ENCODE measurements around the gene TET2. TPM values are rescaled to one million over a fixed set of nuclear protein-coding genes. Genes with fewer than 3 reads are reported as not detected.

Gene TET2
- total RNA-seq, 6 experiments from 2014 or later, result 5.8 to 8.8 (median 7.0) TPM

DNA sequence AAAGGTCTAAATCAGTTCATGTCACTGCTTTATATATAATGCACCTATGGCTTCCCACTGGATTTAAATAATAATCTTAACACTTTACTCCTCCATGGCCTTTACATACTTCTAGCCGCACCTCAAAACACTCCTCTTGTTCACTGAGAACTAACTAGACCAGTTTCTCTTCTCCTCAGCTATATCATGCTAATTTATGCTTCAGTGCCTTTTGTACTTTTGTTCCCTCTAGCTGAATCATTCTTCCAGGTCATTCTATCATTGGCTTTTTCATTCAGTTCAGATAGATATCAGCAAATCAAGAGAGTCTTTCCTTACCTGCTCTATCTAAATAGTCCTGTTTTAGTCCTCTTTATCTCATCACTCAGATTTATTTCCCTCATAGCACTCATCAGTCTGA is 64.2 kb downstream of the TET2 start:
- WGBS (ENCODE audit: insufficient coverage, low coverage, low lambda C conversion rate, missing lambda C conversion rate), result 93% methylated on average over 1 of the region's 1 CpG
- ATAC-seq, result no peak

DNA sequence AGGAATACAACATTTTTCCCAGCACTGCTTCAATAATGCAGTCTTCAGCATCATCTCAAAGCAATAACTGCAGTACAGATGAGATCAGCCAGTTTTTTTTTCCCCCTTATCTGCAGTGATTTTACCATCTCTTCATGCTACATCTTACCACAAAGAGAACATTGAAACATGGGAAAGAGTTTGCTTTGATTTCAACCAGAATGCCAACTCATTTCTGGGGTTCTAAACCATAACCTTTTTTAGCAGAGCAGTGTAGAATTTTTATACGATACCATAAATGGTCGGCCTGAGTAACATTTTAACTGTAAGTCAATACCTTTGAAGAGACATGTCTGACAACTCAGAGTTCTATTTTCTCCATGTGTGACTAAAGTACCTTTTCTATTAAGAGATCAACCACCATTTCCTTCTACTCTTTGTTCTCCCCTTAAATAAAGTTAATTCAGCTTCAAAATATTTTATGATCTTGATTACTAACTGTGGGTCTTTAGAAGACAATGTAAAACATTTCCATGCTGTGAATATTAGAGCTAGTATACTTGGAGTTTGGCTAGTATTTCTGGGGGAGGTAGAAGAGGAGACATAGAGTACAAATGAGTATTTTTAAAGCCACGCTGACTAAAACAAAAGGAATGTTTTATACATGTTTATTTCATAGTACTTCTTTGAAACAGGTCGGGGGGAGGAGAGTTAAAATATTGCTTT is 69.1 kb downstream of the TET2 start:
- Histone ChIP-seq H3K27ac (no peak overlapping the region), H3K27me3 (no peaks in the 10 kb centered on the region), H3K9me3 (no peaks in the 10 kb centered on the region), H3K4me1 (no peaks in the 10 kb centered on the region), H3K4me3 (no peak overlapping the region), H3K36me3 (no peaks in the 10 kb centered on the region)
- no peak for TF ChIP-seq POLR2A (IDR thresholded peaks at IDR 0.05)
- no peak for TF ChIP-seq CTCF (IDR thresholded peaks at IDR 0.05)
- intact Hi-C loops (cut with DNase I), result no loop called here
- no peak for DNase-seq
- 60% methylated on average over 4 of the region's 4 CpGs for WGBS (ENCODE audit: insufficient coverage, low coverage, low lambda C conversion rate, missing lambda C conversion rate)
- ATAC-seq, result no peak

More for the DNA sequence above, 64.2 kb downstream of the TET2 start:
- intact Hi-C loops (cut with DNase I), result no loop called here
- H3K9me3 ChIP-seq, result no peaks in the 10 kb centered on the region
- H3K4me3 ChIP-seq, result no peak overlapping the region
- no peaks in the 10 kb centered on the region for H3K4me1 ChIP-seq
- no peaks in the 10 kb centered on the region for H3K27me3 ChIP-seq
- no peak for DNase-seq
- H3K27ac ChIP-seq, result no peak overlapping the region
- H3K36me3 ChIP-seq, result no peaks in the 10 kb centered on the region
- TF ChIP-seq CTCF (IDR thresholded peaks at IDR 0.05) (no peak), POLR2A (IDR thresholded peaks at IDR 0.05) (no peak)

DNA sequence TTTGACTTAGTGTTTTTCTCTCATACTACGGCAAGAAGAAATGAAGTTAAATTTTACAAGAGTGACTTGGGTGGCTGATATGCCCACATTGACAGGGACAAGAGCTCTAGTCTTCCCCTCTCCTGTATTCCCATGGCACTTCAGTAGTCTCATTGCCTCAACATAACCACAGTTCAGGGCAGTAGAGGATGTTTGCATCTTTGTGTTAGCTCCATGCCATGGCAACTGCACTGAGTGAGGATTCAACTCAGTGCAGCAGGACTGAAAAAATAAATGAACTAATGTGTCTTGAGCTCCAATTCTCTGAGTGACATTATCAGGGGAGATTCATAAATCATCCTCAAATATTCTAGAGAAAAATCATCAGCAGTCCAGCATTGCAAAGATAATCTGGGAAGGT is 78.8 kb downstream of the TET2 start:
- Histone ChIP-seq H3K9me3 (no peaks in the 10 kb centered on the region), H3K4me1 (no peaks in the 10 kb centered on the region), H3K4me3 (no peak overlapping the region), H3K27ac (no peak overlapping the region), H3K36me3 (no peaks in the 10 kb centered on the region), H3K27me3 (no peaks in the 10 kb centered on the region)
- DNase-seq (no peak), ATAC-seq (no peak)
- WGBS (ENCODE audit: insufficient coverage, low coverage, low lambda C conversion rate, missing lambda C conversion rate), result 100% methylated on average over 1 of the region's 1 CpG
- intact Hi-C loops (cut with DNase I), result no loop called here
- TF ChIP-seq CTCF (IDR thresholded peaks at IDR 0.05) (no peak), POLR2A (IDR thresholded peaks at IDR 0.05) (no peak)

GRCh38 chr4:105227054-105227453 is 80.4 kb downstream of the TET2 start:
- TF ChIP-seq POLR2A (IDR thresholded peaks at IDR 0.05) (no peak), CTCF (IDR thresholded peaks at IDR 0.05) (no peak)
- no peak overlapping the region for H3K4me3 ChIP-seq
- H3K4me1 ChIP-seq, result peaks cover 0 to 5% (median 0%) of the 10 kb centered on the region in 4 donors
- DNase-seq (no peak), ATAC-seq (no peak)
- no peak overlapping the region for H3K27ac ChIP-seq
- no peaks in the 10 kb centered on the region for H3K9me3 ChIP-seq
- H3K36me3 ChIP-seq, result no peaks in the 10 kb centered on the region
- intact Hi-C loops (cut with DNase I), result no loop called here
- WGBS (ENCODE audit: insufficient coverage, low coverage, low lambda C conversion rate, missing lambda C conversion rate), result 93% methylated on average over 1 of the region's 1 CpG
- H3K27me3 ChIP-seq, result no peaks in the 10 kb centered on the region

Measured in right lobe of liver (tissue), 6 donors.